Fibroblast of mammary gland (primary cell): ENCODE results near the gene LARP4B.

ENCODE experiments used
- DNase-seq: peaks from one replicate; pipeline ENCODE4 v3.0.0-alpha.2; 2010; ENCODE audit warnings: low read depth
- H3K4me3 ChIP-seq: 2 replicates; pipeline ENCODE4 v1.5.1; 2011; ENCODE audit warnings: low read depth, mild to moderate bottlenecking, low read length, moderate library complexity; ENCODE audit not compliant: control insufficient read depth
- TF ChIP-seq, protein P1 (sequence below): conservative IDR thresholded peaks from 2 replicates; pipeline ENCODE4 v1.5.1; 2011; ENCODE audit warnings: low read depth, low read length, inconsistent platforms; ENCODE audit not compliant: control insufficient read depth, insufficient read depth

LARP4B gene

DNA sequence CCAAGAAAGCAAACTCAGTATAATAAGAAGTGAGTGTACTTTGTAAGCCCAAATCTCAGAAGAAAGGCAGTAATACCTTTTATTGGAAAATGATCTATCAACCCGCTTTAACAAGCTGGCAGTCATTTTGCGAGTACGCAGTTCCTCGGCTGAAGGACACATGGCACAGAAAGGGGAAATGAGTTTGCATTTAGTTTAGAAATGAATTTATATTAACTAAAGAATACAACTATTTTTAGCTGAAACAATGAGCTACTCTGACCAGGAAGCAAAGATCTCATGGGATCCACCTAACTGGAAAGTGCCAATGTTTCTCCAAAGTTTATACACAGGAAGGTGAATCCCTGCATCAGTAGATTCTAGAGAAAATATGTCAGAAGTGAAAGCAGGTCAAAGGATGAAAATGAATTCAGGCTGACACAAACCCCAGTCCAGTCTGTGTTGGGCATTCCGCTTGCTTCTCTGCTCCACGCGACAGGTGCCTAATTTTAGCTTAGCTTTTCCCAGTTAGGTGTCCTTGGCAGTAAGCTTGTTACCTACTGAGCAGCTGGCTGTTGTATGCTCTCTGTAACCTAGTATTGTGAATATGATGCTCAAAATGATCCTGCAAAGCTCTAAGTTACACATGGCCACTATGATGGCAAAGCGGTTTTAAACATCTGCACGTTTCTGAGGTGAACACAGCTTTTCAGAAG lies 112.8 kb downstream of the LARP4B start:
- H3K4me3 ChIP-seq, result no peak overlapping the region
- DNase-seq, result no peak
- TF ChIP-seq, protein P1, sequence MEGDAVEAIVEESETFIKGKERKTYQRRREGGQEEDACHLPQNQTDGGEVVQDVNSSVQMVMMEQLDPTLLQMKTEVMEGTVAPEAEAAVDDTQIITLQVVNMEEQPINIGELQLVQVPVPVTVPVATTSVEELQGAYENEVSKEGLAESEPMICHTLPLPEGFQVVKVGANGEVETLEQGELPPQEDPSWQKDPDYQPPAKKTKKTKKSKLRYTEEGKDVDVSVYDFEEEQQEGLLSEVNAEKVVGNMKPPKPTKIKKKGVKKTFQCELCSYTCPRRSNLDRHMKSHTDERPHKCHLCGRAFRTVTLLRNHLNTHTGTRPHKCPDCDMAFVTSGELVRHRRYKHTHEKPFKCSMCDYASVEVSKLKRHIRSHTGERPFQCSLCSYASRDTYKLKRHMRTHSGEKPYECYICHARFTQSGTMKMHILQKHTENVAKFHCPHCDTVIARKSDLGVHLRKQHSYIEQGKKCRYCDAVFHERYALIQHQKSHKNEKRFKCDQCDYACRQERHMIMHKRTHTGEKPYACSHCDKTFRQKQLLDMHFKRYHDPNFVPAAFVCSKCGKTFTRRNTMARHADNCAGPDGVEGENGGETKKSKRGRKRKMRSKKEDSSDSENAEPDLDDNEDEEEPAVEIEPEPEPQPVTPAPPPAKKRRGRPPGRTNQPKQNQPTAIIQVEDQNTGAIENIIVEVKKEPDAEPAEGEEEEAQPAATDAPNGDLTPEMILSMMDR, result no peak

DNA sequence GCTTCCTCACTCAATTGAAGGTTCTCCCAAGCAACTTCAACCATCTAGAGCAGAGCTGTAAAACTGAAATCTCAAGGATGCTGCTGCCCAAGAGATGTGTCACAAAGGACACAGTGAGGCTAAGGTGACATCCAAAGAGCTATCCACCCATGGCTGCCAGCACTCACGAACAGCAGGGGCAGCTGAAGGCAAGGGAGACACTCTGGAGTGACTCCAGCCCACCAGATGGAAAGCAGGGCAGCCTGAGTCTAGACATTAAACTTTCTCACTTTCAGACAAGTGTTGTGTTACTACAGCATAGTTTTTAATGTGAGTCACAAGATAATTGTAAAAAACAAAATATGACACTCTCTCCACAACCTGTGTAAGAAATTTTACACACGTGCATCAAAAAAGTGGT lies 113.5 kb downstream of the LARP4B start:
- DNase-seq, result no peak
- TF ChIP-seq, protein P1, result no peak
- H3K4me3 ChIP-seq, result no peak overlapping the region

DNA sequence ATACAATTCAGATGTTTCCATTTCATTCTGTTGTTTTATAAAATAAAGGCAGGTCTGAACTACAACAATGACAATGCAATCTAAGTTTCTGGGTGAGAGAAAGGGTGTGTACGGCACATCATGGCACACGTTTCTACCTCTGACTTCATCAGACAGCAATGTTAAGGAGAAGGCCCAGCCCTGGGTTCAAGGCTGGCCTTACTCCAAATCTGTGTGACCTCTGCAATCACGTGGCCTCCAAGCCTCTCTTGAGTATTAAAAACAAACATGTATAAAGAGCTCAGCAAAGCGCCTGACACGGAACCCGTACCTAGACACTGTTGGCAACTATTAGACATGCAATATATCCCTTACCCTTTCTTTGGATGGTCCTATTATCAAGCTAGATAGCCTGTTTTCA lies 114.1 kb downstream of the LARP4B start:
- DNase-seq, result no peak
- no peak overlapping the region for H3K4me3 ChIP-seq
- TF ChIP-seq, protein P1, result no peak

DNA sequence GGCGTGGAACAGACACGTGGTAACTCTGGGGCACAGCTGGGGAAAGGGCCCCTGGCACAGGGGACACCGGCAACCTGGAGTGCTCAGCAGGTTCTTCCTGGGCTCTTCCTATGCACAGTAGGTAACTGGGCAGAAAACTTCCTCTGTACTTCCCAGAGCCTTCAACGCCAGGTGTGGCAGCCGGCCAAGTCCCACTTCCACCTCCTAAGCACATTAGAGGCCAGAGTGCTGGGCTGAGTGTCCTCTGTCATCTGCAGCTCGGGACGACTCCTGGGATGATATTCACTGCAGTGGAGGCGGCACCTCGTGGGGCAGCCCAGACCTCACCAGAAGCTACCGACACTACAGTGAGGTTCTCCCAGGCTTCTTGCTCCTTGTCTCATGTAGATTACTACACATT lies 114.5 kb downstream of the LARP4B start:
- no peak for DNase-seq
- TF ChIP-seq, protein P1, result no peak
- H3K4me3 ChIP-seq, result no peak overlapping the region

DNA sequence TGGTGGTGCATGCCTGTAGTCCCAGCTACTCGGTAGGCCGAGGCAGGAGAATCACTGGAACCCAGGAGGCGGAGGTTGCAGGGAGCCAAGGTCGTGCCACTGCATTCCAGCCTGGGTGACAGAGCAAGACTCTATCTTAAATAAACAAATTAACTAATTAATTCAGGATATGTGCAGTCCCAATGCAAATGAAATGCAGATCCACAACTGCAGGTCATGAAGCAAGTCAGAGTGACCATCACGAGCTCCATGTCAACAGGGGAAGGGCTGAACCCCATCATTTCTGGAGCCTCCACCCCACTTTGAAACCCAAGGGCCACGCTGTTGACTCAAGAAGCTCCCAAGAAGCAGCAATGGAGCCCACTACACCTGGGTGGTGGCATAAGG lies 115.4 kb downstream of the LARP4B start:
- TF ChIP-seq, protein P1, result no peak
- no peak overlapping the region for H3K4me3 ChIP-seq
- no peak for DNase-seq

DNA sequence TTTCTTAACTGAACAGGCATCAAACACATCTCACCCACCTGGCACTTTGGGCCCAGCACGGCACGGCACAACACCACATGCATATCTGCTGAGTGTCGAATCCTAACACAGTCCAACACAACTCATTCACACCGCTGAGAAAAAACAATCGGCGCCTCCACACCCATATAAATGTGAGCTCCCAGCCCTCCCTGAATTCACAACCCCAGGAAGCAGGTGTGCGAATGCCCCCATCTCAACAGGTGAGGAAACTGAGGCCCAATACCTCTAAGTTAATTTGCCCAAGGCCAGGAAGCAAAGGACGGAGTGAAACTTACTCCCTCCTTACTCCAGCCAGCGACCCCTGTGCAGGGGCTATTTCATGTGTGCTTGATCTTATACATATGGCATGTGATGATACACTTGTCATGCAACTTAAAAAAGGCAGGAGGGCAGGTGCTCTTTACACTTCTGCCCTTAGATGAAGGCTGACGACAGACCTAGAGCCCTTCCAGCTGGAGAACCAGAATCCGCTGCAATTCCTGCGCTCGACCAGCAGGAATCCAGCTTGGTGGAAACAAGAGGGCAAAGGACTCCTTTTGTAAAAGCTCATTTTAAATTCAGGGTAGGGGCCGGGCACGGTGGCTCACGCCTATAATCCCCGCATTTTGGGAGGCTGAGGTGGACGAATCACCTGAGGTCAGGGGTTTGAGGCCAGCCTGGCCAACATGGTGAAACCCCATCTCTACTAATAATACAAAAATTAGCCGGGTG lies 116.0 kb downstream of the LARP4B start:
- H3K4me3 ChIP-seq, result no peak overlapping the region
- no peak for DNase-seq
- TF ChIP-seq, protein P1, result no peak
